Mucosa of rectum (tissue), 2 donors: ENCODE data around the gene TMEM17.

ENCODE experiments used
- H3K27ac ChIP-seq, 2 donors: one replicate each; pipeline ENCODE4 v1.7.0; 2013; ENCODE audit warnings: inconsistent platforms in 2 of 2, low read depth in 2 of 2, low read length in 2 of 2
- H3K27me3 ChIP-seq, 2 donors: one replicate each; pipeline ENCODE4 v1.7.0; 2013; ENCODE audit warnings: low read length in 2 of 2; ENCODE audit not compliant: control insufficient read depth in 2 of 2, insufficient read depth in 2 of 2
- H3K36me3 ChIP-seq, 2 donors: one replicate each; pipeline ENCODE4 v1.7.0; 2013; ENCODE audit warnings: low read length in 2 of 2; ENCODE audit not compliant: control insufficient read depth in 2 of 2, insufficient read depth in 2 of 2
- H3K4me1 ChIP-seq, 2 donors: one replicate each; pipeline ENCODE4 v1.7.0; 2013; ENCODE audit warnings: low read length in 2 of 2, mild to moderate bottlenecking in 1 of 2; ENCODE audit not compliant: control insufficient read depth in 2 of 2, insufficient read depth in 2 of 2
- H3K4me3 ChIP-seq, 2 donors: one replicate each; pipeline ENCODE4 v1.7.0; 2013; ENCODE audit warnings: low read length in 2 of 2
- H3K9ac ChIP-seq, 2 donors: one replicate each; pipeline ENCODE4 v1.7.0; 2013; ENCODE audit warnings: low read length in 2 of 2, low read depth in 1 of 2, mild to moderate bottlenecking in 1 of 2
- H3K9me3 ChIP-seq, 2 donors: one replicate each; pipeline ENCODE4 v1.7.0; 2013; ENCODE audit warnings: low read length in 2 of 2; ENCODE audit not compliant: control insufficient read depth in 2 of 2
- donor health status: healthy.
- donor health status: Normal muscosa, but diverticular disease.

Gene TMEM17

DNA sequence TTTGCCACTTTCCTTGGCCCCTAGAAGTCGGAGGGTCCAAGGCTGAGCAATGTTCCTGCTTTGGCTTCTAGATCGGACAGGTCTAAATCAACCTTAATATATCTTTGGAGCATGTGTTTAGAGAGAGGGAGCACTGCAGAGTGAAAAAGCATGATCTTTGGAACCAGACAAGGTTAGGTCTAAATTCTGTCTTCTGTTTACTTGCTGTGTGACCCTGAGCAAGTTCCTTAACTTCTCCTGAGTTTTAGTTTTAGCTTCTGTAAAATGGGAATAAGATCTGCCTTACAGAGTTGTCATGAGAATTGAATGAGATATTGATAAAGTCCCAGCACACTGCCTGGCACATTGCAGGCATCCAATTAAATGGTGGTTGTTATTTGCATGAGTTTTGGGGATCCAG is 13.9 kb downstream of the TMEM17 start:
- H3K36me3 ChIP-seq: no peaks in the 10 kb centered on the region
- no peak overlapping the region for H3K4me3 ChIP-seq
- no peak overlapping the region for H3K27ac ChIP-seq
- no peaks in the 10 kb centered on the region for H3K4me1 ChIP-seq
- no peak overlapping the region for H3K9ac ChIP-seq
- H3K9me3 ChIP-seq: no peaks in the 10 kb centered on the region
- no peaks in the 10 kb centered on the region for H3K27me3 ChIP-seq

DNA sequence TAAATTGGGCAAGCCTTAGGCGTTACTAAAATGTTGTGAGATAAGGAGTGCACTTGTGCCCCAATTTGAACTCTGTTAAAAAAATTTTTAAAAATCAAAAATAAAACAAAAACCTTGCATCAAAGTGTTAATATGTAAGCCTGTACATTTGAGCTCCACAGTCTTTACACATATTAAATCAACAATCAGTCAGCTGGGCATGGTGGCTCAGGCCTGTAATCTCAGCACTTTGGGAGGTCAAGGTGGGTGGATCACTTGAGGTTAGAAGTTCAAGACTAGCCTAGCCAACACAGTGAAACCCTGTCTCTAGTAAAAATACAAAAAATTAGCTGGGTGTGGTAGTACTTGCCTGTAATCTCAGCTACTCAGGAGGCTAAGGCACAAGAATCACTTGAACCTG is 16.3 kb downstream of the TMEM17 start:
- H3K9ac ChIP-seq: no peak overlapping the region
- no peak overlapping the region for H3K4me3 ChIP-seq
- H3K36me3 ChIP-seq: no peaks in the 10 kb centered on the region
- no peaks in the 10 kb centered on the region for H3K9me3 ChIP-seq
- no peaks in the 10 kb centered on the region for H3K27me3 ChIP-seq
- H3K4me1 ChIP-seq: peaks cover 0 to 6% of the 10 kb centered on the region in 2 donors
- H3K27ac ChIP-seq: no peak overlapping the region

DNA sequence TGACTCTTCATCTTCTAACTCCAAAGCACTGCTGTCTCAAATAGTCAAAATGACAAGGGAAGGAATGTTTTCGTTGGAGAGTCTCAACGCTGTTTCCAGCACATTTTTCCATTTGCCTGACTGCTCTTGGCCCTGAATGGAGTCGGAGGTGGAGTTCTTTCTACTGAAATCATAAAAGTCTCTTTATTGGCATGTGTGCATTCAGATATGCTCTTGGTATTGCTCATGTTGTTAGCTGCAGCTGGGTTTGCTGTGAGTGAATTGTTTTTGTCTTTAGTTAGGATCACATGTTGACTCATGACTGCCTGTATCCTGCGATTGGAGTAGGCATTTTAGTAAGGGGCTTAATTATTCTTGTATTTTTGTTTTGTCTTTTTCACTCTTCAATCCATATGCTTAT is 16.8 kb downstream of the TMEM17 start:
- Histone ChIP-seq H3K27me3 (no peaks in the 10 kb centered on the region), H3K27ac (no peak overlapping the region), H3K4me1 (peaks cover 0 to 6% of the 10 kb centered on the region in 2 donors), H3K9me3 (no peaks in the 10 kb centered on the region), H3K36me3 (no peaks in the 10 kb centered on the region), H3K9ac (no peak overlapping the region), H3K4me3 (no peak overlapping the region)

DNA sequence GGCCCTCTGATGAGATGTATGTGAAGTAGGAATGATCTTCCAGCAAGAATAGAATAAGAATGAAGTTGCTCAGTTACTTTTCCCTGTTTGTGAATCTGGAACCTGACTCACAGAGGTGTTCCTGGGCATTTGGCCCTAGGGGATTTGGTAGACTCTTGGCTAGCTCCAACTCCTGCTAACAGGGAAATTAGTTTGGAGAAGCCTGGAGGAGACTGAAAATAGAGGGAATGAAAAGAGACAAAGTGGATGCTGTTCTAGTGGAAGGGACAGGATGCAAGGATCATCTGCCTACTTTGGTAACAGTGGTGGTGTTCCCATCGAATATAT is 19.6 kb downstream of the TMEM17 start:
- no peak overlapping the region for H3K27ac ChIP-seq

DNA sequence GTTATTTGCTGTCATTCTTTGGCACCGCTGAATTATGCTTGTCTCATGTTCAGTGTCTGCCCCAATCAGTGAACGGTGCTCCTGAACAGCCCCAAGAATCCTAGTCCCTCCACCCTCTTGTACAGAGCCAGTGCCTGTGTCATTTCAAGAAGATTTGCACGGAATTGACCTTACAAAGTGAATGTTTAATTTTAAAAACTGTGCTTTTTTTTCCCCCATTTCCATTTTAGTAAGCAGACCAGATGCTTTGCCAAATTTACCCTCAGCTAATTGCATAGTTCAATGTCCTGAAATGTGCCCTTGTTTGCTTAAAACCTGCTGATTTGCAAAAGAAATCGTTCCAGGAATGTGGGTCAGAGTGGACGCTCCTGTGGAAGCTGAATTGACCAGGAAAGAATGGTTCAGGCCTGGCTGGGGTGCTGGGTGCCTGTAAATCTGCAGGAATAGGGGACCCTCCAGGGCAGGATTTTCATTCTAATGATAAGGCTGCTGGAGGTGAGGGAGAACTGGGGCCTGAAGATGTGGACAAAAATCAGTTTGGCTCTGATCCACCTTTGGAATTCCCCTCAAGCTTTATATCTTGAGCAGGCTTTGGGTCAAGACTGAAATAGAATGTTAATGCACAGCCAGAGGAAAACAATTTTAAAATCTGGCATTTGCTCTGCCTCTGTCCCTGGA is 20.1 kb downstream of the TMEM17 start:
- Histone ChIP-seq H3K36me3 (no peaks in the 10 kb centered on the region), H3K9me3 (no peaks in the 10 kb centered on the region), H3K27me3 (no peaks in the 10 kb centered on the region), H3K4me1 (peaks cover 0 to 6% of the 10 kb centered on the region in 2 donors), H3K27ac (no peak overlapping the region), H3K9ac (no peak overlapping the region), H3K4me3 (no peak overlapping the region)

More for the DNA sequence above, 19.6 kb downstream of the TMEM17 start:
- Histone ChIP-seq H3K4me1 (peaks cover 0 to 6% of the 10 kb centered on the region in 2 donors), H3K9me3 (no peaks in the 10 kb centered on the region), H3K27me3 (no peaks in the 10 kb centered on the region), H3K4me3 (no peak overlapping the region), H3K9ac (no peak overlapping the region), H3K36me3 (no peaks in the 10 kb centered on the region)

DNA sequence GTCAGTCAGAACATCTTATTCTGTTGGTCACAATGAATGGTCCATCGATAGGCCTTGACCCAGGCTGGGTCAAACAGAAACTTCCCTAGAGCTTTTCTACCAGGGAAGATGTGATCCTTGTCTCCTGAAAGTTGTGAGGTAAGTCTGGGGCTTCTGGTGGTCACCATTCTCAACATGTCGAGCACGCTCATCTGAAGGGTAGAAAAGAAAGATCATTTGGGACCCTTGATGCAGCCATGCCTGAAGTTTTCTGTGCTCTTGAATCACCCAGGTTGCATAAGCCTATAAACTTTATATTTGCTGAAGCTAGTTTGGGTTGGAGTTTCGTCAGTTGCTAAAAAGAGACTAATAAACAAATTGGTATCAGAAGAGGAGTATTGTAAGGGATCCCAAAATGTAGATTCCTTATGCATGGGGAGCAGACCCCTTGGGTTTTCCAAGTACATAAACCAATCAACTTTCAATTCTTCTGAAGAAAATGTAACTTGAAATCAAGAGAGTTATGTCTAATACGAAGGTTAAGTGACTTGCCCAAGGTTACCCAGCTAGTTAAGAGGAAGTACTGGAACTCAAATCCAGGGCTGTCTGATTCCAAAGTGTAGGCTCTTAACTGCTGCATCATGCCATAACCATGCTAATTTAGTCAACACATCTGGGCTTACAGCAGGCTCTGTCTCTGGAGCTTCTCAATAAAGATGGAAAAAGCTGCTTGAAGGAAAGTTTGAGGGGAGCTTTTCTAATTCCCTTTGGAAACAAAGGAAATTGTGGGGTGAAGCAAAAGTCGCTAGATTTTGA is 23.2 kb downstream of the TMEM17 start:
- Histone ChIP-seq H3K4me1 (peaks cover 0 to 6% of the 10 kb centered on the region in 2 donors), H3K27ac (no peak overlapping the region), H3K9ac (no peak overlapping the region), H3K4me3 (no peak overlapping the region), H3K36me3 (no peaks in the 10 kb centered on the region), H3K9me3 (no peaks in the 10 kb centered on the region), H3K27me3 (no peaks in the 10 kb centered on the region)

DNA sequence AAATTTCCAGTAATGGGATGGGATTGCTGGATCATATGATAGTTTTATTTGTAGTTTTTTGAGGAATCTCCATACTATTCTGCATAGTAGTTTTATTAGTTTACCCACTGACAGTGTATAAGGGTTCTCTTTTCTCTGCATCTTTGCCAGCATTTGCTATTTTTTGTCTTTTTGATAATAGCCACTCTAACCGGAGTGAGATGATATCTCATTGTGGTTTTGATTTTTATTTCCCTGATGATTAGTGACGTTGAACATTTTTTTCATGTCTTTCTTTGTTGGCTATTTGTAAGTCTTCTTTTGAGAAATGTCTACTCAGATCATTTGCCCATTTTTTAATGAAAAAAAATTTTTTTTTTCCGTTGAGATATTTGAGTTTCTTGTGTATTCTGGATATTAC is 26.1 kb downstream of the TMEM17 start:
- no peaks in the 10 kb centered on the region for H3K27me3 ChIP-seq
- no peak overlapping the region for H3K27ac ChIP-seq
- no peak overlapping the region for H3K4me3 ChIP-seq
- H3K36me3 ChIP-seq: no peaks in the 10 kb centered on the region
- no peaks in the 10 kb centered on the region for H3K9me3 ChIP-seq
- peaks cover 3 to 4% of the 10 kb centered on the region in 2 donors for H3K4me1 ChIP-seq
- H3K9ac ChIP-seq: no peak overlapping the region

DNA sequence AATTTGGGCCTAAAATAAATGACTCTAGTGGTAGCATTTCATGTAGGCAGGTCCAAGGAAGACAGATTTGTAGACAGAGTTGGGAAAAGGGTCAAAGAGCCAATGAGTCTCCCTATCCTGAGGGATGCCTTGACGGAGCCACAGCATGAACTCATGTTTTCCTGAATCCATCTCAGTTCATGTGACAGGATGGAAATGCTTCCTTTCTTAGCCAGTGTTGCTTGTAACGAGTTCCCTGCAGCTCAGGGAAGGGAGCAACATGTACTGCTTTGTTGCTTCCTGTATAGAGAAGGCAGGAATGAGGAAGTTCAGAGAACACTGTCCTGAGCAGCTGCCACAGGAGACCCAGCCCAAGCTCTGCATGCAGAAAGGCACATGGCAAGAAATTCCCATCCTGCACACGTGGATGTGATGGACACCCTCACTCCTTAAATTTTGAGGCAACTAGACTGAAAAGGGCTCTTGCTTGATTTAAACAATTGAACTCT is 27.9 kb downstream of the TMEM17 start:
- H3K27me3 ChIP-seq: no peaks in the 10 kb centered on the region
- no peak overlapping the region for H3K4me3 ChIP-seq
- H3K9me3 ChIP-seq: no peaks in the 10 kb centered on the region
- peak overlapping the region in 1 of 2 donors; percentile 35 for H3K27ac ChIP-seq
- peaks cover 3 to 4% of the 10 kb centered on the region in 2 donors for H3K4me1 ChIP-seq
- H3K9ac ChIP-seq: no peak overlapping the region
- H3K36me3 ChIP-seq: no peaks in the 10 kb centered on the region

DNA sequence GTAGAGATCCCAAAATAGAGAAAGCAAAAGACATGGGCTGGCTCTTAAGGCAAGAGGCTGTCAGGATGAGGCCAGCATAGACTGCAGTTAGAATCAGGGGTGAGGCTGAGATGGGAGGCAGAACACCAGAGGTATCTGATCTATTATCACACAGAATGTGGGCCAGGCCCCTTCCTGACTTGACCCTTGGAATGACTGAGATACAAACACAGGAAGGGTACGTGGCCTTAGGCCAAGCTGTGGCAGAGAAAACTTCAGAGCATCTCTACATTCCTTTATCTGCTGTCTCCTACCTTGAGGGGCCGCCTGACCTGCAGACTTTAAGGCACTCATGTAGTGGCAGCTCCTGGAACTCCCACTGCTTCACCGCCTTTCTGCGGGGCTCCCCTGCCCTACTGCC is 28.4 kb downstream of the TMEM17 start:
- peaks cover 3 to 4% of the 10 kb centered on the region in 2 donors for H3K4me1 ChIP-seq
- H3K4me3 ChIP-seq: no peak overlapping the region
- H3K9ac ChIP-seq: no peak overlapping the region
- no peaks in the 10 kb centered on the region for H3K27me3 ChIP-seq
- H3K36me3 ChIP-seq: no peaks in the 10 kb centered on the region
- H3K27ac ChIP-seq: peak overlapping the region in 1 of 2 donors; percentile 35
- no peaks in the 10 kb centered on the region for H3K9me3 ChIP-seq

DNA sequence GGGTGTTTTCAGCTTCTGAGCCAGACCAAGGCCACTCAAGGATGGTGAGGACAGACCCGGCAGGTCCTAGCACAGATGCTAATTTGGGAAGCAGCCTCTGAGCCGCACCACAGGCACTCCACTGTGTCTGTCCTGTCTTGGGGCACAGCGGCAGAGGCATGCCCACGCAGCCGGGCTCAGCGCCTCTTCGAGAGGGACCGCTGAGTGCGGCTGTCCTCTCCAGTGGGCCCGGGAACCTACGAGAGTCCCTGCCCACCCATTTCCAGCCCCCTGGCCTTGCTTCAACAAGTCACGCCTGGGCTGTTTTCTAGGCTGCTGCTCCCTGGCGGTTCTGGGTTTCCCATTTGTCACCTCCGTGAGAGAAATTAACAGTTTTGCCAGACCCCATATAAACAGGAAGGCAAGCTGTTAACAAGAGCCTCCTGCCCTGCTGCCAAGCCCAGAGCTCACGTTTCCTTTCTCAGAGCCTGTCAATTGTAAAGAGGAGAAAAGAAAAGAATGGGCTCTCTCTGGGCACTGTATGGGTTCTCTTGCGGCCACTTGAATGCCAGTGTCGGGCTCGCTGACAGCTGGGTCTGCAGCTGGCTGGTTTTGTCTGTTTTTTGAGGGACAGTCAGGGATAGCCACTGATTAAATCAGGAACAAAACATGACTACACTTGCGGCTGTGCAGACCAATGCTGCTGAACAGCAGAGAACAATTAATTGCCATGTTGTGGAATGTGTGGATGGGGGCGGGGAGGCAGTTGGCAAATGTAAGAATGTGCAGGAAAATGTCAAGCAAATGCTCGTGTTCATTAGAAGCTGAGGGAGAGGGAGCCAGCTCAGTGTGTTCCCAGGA is 30.6 kb downstream of the TMEM17 start:
- H3K4me3 ChIP-seq: no peak overlapping the region
- no peaks in the 10 kb centered on the region for H3K9me3 ChIP-seq
- H3K27ac ChIP-seq: peak overlapping the region; percentile 1 to 32
- H3K9ac ChIP-seq: no peak overlapping the region
- peaks cover 3 to 4% of the 10 kb centered on the region in 2 donors for H3K4me1 ChIP-seq
- no peaks in the 10 kb centered on the region for H3K36me3 ChIP-seq
- H3K27me3 ChIP-seq: no peaks in the 10 kb centered on the region
